Stimulated activated naive CD8-positive, alpha-beta T cell treated with anti-CD3 and anti-CD28 coated beads, Interleukin-15, Interleukin-2, amounts not matched to agents 100 U/mL and 50 U/mL, for 24 hours (primary cell): ENCODE data around the gene SLC25A47.

Experiments
- ATAC-seq: fragments of 150-1000 bp; cut with Tn5 transposase; one replicate; pipeline ENCODE4 v1.10.0; 2021
- DNase-seq: peaks from one replicate; pipeline ENCODE4 v3.0.0; 2021

SLC25A47 gene

DNA sequence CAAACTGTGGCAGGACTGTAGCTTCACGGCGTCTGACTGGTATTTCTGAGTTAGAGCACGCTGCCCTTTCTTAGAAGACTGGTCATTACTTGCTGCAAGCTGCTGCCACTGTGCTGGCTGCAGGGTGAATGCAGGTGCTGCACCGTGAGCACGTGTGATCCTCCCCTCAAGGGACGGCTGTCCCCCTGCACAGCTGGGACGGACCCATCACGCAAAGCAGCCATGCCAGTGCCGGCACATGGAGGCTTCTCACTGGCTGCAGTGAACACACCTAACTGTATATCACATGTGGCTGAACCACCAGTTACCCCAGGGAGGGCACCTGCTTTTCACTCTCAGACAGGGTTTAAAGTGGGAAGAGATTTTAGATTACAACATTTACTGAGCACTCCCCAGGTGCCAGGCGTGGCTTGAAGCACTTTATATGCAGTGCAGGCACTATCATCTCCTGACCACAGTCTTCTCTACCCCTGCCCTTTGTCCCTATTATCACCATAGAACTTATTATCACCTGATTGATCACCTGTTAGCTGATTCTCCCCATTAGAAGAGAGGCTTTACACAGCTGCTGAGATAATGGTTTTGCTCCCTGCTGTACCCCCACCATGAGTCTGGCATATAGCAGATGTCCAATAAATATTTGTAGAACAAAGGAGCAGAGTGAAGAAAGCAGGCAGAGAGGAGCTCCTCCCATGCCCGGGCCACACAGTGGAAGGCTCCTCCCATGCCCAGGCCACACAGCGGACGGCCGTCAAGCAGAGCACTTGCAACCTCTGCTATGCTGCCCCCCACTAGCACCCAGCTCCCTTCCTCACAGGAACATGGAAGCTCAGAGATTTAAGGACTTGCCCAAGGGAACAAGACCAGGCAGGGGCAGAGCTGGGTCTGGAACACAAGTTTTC lies 25.9 kb downstream of the SLC25A47 start:
- no peak for DNase-seq
- no peak for ATAC-seq

DNA sequence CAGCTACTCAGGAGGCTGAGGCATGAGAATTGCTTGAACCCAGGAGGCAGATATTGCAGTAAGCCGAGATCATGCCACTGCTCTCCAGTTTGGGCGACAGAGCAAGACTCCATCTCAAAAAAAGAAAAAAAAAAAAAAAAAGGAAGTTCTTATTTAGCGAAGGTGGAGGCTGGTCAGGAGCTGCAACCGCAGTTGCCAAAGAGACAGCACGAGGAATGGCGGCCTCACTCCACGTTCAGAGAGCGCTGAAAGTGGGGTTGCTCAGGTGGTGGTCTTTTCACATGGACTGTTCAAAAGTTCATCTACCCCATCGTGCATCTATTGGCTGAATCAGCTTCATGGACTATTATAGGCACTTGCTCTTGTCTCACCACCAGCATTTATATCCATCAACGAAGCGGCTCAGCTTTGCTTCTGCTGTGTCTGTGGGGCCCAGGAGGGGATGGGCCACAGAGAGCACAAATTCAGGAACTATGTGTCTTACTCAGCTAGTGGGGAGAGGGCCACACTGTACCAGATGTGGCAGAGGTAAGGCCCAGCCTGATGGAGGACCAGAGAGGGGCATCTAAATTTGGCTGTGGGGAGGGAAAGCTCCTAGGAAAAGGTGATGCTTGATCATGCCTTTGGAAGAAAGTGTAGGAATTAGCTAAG lies 27.3 kb downstream of the SLC25A47 start:
- DNase-seq (no peak), ATAC-seq (no peak)

DNA sequence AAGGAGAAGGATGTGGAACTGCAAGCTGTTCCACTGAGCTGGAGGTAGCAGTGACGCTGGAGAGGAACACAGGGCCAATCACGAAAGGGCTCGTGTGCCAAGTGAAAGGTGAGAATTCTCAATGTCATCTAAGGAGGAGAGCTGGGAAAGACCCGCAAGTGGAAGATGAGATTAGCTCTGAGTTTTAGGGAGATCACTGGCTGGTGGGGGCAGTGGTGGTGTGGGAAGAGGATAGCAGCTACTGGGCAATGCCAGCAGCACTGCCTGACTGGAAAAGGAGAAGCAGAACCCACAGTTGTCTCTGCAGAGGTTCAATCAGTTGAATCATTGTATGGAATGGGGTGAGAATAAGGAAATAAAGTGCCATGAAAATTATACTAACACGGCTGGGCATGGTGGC lies 27.8 kb downstream of the SLC25A47 start:
- no peak for DNase-seq
- ATAC-seq = no peak

DNA sequence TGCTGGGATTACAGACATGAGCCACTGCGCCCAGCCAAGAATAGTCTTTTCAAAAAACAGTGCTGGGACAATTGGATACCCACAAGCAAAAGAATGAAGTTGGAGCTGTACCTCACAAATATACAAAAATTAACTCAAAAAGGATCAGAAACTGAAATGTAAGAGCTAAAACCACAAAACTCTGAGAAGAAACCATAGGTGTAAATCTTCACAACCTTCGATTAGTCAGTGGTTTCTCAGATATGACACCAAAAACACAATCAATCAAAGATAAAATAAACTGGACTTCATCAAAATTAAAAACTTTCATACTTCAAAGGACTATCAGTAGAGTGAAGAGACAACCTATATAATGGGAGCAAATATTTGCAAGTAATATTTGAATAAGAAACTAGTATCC lies 35.3 kb downstream of the SLC25A47 start:
- ATAC-seq (no peak), DNase-seq (no peak)

DNA sequence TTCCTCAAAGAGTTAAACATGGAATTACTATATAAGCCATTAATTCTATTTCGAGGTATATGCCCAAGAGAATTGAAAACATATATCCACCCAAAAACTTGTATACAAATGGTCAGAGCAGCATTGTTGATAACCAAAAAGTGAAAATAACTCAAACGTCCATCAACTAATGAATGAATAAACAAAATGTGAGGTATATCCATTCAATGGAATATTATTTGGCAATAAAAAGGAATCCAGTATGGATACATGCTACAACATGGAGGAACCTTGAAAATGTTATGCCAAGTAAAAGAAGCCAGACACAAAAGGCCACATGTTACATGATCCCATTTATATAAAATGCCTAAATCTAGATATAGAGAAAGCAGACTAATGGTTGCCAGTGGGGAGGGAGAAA lies 36.0 kb downstream of the SLC25A47 start:
- no peak for ATAC-seq
- DNase-seq = no peak

DNA sequence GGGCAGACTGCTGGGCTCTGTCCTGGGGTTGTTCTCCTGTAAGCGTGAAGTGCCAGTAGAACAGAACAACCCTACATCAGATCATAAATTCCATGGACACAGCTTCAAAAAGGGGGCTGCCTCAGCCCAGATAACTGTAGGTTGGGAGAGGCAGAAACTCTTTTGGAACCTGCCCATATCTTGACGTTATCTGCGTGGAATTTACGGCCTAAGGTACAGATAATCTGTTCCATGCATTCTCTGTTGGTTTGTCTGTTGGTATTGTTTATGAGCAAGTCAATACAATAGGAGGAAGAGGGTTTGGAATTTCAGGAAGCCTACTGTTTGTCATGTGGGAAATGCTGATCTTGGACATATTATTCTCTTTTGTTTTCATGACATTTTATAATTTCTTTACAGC lies 36.7 kb downstream of the SLC25A47 start:
- DNase-seq (no peak), ATAC-seq (no peak)

DNA sequence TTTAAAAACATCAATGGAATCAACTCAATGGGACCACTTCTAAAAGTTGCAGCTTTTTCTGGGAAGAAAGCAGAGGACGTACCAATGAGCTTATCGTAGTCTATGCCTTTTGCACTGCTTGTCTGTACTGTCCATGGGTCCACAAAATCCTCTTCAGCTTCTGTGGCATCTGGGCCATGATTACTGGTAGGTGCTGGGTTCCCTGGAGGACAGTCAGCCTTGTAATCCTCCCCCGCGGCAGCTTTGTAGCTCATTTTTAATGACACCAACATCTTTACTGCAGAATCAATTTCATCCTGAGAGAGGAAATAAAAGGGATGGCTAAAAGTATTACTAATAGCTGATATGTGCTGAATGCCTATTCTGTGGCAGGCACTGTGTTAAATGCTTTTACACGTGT lies 38.5 kb downstream of the SLC25A47 start:
- ATAC-seq = no peak

DNA sequence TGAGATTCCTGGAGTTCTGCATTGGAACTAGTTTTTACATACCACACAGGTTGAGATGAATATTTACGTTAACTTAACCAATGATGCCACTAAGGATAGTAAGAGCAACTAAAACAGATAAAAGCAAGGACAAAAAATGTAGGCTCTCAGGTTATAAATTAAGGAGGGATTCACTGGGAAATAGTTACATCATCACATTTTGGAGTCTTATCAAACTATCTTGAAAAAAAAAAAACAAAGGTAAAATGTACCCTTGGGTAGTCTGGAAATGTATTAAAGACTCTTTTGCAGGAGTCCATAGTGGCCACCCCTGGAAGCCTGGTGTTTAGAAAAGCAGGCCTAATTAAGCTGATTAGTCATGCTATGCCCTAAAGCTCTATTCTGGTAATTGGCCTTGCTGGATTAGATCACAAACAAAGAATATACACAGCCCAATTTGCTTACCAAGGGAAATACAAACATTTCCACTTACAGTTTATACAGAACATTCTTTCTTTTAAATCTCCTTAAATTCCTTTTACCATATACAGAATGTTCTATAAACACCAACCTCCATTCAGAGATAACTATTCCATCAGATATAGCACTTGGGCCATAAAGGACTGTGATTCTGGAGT lies 39.3 kb downstream of the SLC25A47 start:
- DNase-seq = no peak
- no peak for ATAC-seq

More for the DNA sequence above, 38.5 kb downstream of the SLC25A47 start:
- no peak for DNase-seq

DNA sequence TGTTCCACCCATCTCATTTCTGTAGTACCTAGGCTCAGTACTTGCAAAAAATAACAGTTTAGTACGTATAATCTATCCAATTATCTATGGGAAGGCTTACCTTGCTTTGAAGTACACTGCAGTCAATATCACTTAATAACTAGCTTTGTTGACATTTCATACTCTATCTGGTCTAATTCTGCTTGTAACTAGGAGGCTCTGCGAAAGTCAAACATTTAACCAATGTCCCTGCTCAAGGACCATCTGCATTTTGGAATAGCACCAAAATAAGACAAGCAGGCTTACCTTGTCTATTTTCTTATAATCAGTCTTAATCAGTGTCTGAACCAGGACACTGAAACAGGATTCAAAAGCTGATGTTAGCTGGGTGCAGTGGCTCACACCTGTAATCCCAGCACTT lies 39.9 kb downstream of the SLC25A47 start:
- ATAC-seq = no peak
- DNase-seq = no peak

DNA sequence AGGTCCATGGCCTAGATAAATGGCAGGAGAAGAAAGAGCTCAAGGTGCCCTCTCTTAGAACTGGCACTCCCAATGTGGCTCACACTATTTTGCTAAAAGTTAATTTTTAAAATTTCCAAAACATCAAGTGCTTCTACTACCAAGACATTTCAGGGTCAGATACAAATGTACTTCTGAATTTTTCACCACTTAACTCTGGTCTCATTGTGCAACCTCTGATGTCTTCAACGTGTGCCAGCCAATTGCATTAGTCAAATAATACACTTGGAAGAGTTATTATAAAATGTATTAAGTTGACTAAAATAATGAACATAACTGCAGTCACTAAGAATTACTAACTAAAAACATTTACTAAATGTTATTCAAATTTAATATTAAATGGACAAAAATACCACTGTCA lies 41.3 kb downstream of the SLC25A47 start:
- DNase-seq = no peak
- no peak for ATAC-seq

DNA sequence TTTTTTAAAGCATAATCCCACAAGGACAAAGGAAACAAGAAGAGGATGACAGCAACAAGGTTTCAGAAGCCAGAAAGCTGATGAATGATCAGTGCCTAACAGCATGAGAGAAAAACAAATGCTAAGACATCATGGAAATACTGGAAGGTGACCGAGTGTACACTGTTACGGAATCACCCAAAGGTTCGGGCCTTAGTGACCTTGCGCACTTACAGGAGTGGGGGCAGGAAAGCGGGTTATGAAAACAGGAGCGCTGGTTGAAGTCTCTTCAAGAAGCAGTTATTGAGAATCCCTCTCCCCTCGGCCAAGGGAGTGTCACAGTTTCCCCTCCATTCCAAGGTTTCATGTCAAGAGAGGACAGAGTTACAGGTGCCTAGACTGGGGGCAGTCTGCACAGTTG lies 42.6 kb downstream of the SLC25A47 start:
- DNase-seq (no peak), ATAC-seq (no peak)

DNA sequence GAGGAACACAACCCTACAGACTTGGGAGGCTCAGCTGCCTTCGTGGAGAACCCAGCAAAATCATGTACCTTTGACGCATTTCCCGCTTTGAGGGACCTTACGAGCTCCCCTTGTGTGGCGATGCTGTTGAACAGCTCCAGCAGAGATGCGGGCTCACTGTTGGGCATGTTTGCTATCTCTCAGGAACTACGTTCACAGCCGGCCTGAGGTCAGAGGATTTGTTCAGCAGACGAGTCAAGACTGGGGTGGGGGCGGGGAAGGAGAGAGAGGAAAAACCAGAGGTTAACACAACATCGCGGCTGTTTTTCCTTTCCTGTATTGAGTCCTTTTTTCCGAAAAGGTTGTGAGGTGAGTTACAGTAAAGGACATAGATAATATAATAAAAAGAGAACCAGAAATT lies 45.9 kb downstream of the SLC25A47 start:
- ATAC-seq (no peak), DNase-seq (no peak)

DNA sequence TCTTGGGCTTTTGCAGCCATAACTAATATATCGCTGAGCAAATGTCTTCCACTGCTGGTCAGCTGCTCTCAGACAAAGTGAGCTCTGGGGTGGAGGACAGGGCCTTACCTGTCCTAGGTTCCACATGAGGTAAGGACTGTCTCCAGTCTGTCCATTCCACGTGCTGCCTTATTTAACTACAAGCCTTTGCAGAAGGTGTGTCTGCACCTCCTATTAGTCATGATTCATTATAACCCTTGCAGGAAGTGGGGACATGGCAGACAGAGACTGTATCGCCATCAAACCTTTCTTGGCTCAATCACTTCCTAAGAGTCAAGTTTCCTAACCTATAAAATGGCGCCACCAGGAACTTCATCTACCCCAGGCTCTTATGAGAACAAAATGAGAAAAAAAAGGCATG lies 46.9 kb downstream of the SLC25A47 start:
- ATAC-seq = no peak
- no peak for DNase-seq

DNA sequence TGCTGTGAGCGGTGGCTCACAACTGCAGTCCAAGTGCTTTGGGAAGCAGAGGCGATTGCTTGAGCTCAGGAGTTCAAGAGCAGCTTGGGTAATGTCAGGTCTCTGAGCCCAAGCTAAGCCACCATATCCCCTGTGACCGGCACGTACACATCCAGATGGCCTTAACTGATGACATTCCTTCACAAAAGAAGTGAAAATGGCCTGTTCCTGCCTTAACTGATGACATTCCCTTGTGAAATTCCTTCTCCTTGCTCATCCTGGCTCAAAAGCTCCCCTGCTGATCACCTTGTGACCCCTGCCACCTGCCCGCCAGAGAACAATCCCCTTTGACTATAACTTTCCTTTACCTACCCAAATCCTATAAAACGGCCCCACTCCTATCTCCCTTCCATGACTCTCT lies 48.6 kb downstream of the SLC25A47 start:
- DNase-seq (no peak), ATAC-seq (no peak)

DNA sequence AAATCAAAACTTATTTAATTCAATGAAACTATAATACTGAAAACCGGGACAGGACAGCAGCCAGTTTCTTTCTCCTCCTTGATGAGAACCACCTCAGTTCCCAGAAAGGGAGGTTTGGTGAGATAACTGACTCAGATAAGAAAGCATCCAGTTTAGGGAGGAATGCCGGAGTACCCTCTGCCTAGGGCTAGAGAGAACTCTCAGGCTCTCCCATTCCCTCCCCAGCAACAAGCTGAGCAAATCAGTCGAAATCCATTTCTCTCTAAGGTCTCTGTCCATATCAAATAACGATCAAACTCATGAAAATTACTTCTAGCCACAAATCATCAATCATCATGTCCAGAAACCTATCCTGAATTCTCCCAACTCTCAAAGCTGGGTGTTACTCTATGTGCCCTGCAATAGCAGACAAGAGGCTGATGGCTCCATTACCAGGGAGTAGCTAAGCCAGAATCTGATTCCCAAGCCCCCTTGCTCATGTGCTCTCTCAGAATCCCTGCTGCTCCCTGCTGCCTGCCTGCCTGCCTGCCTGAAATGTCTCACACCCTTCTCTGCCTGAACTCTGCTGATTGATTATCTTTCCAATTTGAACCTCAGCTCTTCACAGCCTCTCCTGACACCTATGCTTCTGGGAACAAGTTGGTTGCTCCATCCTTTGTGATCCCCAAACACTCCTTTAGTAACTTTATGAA lies 49.4 kb downstream of the SLC25A47 start:
- no peak for DNase-seq

DNA sequence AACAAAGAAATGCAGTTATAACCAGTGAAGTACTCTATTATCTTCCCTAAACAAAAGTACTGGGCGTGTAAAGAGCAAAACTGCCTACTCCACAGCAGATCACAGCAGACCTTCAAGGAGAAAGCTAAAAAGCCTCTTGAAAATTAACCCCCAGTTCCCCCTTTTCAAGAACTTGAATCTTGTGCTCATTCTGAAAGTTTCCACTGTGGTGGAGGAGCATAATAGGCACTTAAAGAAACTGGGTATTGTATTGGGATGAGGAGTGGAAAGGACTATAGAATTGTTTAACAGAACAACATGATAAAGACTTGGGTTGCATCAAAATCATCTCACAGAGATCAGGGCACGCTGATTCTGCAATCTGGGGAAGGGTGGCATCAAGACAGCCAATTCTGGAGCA lies 51.1 kb downstream of the SLC25A47 start:
- DNase-seq = no peak
- no peak for ATAC-seq

More for the DNA sequence above, 49.4 kb downstream of the SLC25A47 start:
- ATAC-seq = no peak

DNA sequence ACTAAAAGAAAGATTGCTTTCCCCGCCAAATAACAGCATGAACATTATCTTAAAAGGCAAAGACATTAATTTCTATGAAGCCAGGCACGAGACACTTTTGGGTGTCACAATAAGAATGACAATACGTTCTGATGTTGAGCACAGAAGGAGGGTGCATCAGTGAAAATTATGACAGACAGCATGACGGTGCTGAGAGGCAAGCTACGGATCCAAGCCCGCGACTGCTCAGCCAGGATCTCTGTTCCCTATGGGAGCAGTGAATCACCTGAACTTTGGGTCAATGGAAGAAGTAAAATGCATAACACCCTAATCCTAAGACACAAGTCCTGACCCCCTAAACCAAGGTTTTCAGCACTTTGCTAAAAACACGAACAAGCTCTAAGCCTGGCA lies 51.7 kb downstream of the SLC25A47 start:
- ATAC-seq = no peak
- DNase-seq = no peak

DNA sequence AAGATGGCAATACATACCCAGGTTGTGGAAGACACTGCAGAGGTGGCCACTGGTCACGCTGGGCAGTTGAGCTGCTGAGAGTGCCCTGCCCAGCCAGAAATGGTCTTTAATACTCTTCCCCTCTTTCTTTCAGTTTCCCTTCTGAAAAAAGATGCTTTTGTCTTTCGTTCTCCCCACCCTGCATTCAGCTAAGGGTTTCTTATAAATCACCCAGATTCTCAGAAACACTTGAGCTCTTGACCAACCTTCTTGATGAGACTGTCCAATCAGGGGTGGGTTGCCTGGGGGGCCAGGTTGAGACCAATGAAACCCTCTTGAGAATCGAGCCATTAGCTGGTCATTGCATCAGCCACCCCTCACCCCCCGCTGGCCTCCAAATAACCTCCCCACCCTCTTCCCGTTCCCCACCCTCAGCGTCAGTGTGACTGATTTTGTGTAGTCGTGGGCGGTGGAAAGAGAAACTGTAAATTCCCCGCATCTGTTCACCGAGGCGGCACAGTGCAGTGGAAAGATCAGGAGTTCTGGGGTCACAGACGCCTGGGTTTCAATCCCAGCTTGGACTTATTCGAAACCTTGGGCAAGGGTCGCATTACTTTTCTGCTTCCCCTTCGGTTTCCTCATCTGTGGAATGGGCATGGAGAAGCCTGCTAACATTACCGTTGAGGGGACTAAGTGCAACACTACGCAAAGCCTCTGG lies 52.3 kb downstream of the SLC25A47 start:
- DNase-seq (peak; percentile 88), ATAC-seq (peak; percentile 76)

DNA sequence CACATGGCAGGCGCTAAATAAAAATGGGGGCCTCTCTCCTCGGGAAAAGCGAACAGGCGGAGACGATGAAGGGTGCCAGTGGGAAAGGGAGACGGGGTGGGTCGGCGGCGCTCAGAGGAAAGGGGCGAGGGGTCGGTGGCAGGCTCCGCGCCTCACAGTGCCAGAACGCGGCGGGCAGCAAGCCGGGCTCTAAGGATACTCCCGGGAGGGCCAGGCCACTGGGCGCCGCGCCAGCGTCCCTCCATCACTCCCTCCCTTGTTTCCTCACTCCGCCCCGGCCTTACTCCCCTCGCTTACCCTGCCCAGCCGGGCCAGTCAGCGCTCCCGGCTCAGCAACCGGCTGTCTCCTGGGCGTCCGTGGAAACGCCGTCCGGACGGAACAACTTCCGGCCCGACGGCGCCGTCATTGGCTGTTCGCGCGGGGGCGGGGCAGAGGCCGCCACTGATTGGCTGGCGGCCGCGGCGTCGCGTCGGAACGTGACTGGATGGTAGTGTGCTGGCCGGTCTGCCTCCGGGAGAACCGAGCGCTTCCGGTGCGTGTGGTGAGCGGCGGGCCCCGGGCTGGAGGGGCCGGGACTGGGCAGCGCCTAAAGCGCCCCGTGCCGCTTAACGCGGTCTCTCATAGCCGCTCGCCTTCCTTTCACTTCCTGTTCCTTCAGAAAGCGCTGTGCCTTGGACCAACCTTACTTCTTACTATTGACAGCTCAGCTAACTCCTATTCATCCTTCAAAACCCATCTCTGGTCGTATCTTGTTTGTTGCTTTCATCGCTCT lies 53.0 kb downstream of the SLC25A47 start, which contains the start of gene WDR25:
TSS of gene WDR25 (plus strand) at position 523 of the 773 bp plus-strand sequence.
- DNase-seq = peak; percentile 96
- ATAC-seq = peak; percentile 84

DNA sequence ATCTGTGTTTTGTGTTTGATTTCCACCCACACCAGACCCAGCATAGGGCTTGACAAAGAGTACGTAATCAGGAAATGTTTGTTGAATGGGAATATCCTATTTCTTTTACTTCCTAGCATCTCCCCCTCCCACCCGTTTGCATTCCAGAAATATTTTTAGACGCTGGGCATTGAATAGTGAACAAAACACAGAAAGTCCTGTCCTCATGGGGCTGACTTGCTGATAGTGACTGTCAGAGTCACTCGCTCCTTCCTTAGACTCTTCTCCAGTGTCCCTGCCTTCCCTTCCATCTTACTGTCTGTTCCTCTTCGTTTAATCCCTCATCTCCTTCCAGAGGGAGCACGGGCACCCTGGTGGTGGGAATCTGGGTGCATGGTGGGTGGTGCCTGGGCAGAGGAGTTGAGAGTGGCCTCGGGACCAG lies 53.6 kb downstream of the SLC25A47 start:
- no peak for ATAC-seq
- DNase-seq = no peak
